Measurements from ENCODE around the gene NET1.

DNA sequence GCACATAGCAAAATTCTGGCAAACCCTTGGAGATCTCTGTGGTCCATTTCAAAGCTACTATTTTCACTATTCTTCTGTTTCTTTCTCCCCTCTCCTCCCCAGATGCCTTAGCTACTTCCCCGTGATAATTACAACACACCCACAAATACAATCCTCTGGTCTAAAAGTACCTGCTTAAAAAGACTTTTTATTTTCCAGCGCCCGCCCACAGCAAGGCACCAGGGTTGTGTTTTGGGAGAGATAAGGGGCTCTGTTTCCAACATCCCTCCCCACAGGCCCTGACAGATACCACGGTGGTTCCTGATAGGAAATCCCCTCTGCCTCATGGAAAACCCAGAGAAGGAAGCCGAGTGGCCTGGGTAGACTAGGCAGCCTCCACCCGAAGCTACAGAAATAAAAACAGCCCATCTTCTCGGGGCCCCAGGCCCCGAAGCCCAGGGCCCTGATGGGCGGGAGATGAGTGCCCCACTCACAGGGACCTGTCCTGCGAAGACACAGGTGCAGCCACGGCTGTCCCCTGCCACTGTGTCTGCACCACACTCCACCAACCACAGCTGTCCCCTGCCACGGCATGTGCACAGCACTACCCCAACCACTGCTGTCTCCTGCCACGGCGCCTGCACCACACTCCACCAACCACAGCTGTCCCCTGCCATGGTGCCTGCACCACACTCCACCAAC lies 67.3 kb downstream of the NET1 start:
- TF ChIP-seq, protein P1, sequence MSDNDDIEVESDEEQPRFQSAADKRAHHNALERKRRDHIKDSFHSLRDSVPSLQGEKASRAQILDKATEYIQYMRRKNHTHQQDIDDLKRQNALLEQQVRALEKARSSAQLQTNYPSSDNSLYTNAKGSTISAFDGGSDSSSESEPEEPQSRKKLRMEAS (IDR thresholded peaks at IDR 0.05): no peak
- TF ChIP-seq YY1 (IDR thresholded peaks at IDR 0.05; ENCODE audit: low read depth) (no peak), CEBPB (IDR thresholded peaks at IDR 0.05) (no peak)
